HG02973 (cell line): ENCODE results near the gene FAM72C.
"Not testable (repeated sequence)": the region's sequence is repeated elsewhere in the genome, so short reads cannot be mapped to it uniquely, and the experiment has no call there.

Source experiments
- ATAC-seq: cut with Tn5 transposase; IDR thresholded peaks from one replicate; pipeline ENCODE4 v1.9.1; 2021; ENCODE audit warnings: moderate library complexity; ENCODE audit not compliant: unreplicated experiment

Gene FAM72C

DNA sequence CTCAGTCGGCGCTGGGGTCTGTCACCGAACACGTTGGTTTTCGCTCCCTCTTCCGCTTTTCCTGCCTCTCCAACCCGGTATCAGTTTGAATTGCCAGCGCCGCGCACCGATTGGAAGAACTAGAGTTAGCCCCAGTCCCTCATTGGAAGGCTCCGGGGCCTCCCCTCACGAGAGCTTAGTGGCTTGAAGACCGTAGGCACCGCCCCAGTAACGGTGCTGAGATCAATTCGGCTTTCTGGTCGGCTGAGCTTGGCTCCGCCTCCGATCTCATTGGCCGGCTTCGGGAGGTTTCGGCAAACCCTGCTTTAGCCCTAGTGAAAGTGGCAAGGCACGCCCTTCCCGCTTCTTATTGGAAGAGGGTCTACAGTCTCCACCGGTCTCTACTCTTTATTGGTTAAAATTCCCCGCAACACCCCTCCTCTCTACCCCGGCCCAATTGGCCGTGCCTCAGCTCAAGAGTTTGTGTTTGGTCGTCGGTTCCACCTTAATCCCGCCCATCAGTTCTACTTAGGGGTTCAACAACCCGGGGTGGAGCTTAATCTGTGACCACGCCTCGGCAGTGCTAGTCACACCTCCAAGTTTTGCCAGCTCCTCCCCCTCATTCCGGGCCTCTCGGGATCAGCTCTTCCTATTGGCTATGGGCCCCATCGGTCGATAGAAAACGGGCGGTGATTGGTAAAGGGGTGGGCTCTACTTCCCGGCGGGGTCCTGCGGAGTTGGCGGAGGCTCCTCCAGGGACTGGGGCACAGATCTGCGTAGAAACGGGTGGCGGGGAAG lies at the start of gene FAM72C:
TSS of gene FAM72C (minus strand) at position 63 of the 777 bp plus-strand sequence. CDS start 845 bp downstream, outside the sequence.
- peak; percentile 81 for ATAC-seq

GRCh38 chr1:144020001-144020738 lies 48.4 kb upstream of the FAM72C start:
- not testable (repeated sequence) for ATAC-seq

- ATAC-seq, result not testable (repeated sequence)
Observed at GRCh38 chr1:144019101-144019500, 47.3 kb upstream of the FAM72C start.

DNA sequence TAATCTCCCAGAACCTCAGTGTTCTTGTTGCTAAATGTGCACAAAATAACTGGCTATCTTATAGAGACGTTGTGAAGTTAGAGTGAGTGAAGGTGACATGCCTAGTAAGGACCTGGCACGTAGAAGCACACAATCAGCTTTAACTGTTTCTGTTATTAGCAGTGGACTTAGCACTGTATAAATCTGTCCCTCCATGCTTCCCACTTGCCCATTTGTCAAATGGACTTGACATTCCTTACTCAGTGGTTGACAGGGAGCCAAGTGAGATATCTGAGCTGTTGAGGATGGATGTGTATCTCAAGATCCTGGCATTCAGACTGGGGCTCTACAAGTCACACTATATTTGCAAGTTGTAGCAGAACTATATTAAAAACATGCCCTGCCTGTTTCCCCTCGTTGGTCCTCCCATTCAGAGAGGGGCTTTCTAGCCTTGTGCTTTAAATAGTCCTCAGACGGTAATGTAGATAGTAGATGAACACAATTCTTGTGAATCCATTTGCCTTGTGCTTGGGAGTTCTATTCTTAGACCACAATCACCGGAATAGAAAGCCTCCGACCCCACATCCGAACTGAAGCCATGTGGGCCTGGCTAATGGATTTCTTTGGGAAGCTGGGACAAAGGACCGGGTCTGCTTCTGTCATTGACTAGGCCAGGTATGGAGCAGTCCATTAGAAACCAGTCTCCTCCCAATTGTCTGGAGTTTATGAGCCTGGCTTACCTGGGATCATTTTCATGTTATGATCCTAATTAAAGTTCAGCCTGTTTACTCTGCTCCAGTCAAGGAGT lies 43.6 kb upstream of the FAM72C start:
- not testable (repeated sequence) for ATAC-seq

DNA sequence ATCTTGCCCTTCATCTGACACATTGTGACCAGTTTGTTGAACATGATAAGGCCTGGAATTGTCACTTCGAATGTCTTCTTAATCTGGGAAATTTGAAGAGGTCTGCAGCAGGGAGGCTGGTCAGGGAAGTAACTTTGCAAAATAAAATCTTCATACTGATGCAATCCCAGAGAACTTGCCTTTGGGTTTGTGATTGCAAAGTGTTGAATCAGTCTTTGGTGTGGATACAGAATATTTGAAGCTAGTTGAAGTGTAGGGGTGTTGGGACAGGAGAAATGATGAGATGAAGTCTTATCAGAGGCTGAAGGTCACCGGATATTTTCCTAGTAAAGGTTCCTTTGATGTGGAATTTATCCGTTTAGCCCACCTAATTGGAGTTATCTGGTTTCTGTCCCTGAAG lies 42.7 kb upstream of the FAM72C start:
- not testable (repeated sequence) for ATAC-seq

GRCh38 chr1:144014121-144014520 lies 42.3 kb upstream of the FAM72C start:
- not testable (repeated sequence) for ATAC-seq

DNA sequence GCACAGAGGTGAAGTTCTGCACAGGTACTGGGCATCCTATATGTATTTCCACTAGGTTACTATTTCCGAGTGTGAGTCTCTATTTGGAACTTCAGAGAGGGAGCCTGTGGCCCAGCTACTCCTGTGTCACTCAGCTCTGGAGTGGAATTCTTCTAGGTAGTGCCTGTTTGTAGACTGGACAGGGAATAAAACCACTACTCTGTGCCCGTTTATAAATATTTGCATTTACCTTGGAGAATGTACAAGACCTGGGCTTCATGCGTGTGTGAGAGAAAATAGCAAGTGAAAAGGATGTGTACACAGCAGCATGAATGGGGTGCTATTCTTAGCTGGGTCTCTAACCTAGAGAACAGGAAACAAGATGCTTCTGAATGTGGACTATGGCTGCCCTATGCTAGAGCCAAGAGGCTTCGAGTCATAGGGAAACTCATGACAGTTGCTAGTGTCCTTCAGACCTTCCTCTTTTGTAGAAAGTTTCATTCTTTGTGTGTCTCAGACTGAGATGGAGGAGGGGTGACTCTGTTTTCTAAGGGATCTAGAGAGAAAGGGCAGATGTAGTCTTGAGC lies 40.5 kb upstream of the FAM72C start:
- peak; percentile 98 for ATAC-seq

DNA sequence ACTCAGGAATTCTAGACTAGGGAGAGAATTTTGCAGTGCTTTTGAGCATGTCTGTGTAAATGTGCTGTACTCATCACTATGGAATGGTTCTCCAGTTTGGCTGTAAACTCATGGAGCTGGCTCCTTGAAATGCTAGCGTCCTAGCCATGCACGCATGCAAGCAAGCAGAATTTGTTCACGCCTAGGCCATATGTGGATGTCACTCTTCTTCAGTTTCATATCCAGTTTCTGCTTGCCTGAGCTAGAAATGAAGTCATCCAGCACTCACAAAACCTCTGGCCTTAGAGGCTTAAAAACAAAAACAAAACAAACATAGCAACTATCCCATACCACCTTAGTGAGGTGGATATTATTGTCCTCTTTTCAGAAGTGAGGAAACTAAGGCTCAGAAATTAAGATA lies 37.6 kb upstream of the FAM72C start:
- ATAC-seq, result peak; percentile 57

- not testable (repeated sequence) for ATAC-seq
Observed at GRCh38 chr1:144004259-144004658, 32.5 kb upstream of the FAM72C start.

GRCh38 chr1:144003306-144004029 lies 31.7 kb upstream of the FAM72C start:
- ATAC-seq, result not testable (repeated sequence)

- ATAC-seq, result not testable (repeated sequence)
Observed at GRCh38 chr1:144002141-144002881, 30.5 kb upstream of the FAM72C start.

DNA sequence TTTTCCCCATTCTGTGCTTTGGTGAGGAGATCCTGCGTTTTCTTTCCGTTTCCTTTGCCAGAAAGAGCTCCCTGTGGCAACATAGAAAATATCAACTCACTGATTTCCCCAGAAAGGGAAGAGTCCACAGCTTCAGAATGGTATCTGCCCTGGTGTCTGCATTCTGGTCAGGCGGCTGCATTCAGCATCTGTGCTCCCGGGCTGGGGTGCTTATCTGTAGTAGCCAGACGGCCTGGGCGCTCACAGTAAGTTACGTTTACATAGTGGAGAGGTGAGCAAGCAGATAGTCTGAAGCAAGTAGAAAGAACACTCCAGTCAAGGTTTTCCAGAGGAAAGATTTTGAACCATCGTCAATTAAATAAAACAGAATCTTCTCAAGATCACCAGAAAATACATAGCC lies 29.3 kb upstream of the FAM72C start:
- not testable (repeated sequence) for ATAC-seq

DNA sequence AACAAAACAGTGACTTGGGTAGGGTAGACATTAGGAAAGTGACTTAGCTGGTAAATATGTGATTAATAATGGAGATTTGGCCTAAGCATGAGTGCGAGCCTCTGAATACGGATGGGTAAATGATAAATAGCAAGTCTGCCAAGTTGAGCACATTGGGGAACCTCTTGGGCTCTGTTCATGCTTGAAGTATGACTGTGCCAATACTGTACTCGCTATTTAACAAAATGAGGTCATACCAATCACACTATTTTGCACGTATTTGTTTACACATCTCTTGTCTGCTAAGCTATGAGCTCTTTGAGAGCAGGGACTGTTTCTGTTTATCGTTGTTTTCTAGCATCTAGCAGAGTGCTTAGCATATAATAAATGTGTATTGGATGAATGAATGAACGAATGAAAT lies 24.2 kb upstream of the FAM72C start:
- ATAC-seq, result not testable (repeated sequence)

DNA sequence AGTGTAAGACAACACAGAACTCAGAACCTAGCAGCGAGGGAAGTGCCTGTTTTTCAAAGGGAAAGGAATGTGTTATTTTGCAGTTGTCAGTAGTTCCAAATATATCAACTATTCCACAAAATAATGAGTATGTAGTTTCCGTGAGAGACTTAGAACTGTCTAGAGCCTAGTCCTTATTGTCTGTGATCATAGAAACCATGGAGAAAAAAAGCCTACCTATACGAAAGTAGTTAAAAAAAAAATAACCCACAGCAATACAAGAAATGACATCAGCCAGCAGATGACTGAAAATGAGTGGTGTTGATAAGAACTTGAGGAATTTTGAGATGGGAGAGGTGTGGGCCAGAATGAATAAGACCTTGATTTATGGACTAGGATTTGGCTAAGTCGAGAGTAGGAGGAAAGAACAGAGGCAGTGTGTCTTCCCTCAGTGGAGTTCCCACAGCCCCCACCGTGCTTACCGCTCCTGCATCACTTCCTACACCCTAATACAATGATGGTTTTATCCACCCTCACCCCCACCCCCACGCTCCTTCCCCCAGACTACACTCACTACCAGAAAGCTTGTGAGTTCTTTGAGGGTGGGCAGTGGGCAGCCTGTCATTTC lies 21.6 kb upstream of the FAM72C start:
- not testable (repeated sequence) for ATAC-seq

GRCh38 chr1:143990699-143991098 lies 18.9 kb upstream of the FAM72C start:
- ATAC-seq, result not testable (repeated sequence)

- ATAC-seq, result not testable (repeated sequence)
Observed at GRCh38 chr1:143989719-143990118, 17.9 kb upstream of the FAM72C start.

- not testable (repeated sequence) for ATAC-seq
Observed at GRCh38 chr1:143989427-143989712, 17.6 kb upstream of the FAM72C start.

GRCh38 chr1:143988602-143989426 lies 17.0 kb upstream of the FAM72C start:
- ATAC-seq, result not testable (repeated sequence)
